NCI-H1694 treated with DMSO at 0.1 percent for 48 hours (cell line): ENCODE results near the gene SCAF4.
"Not testable (repeated sequence)": the region's sequence is repeated elsewhere in the genome, so short reads cannot be mapped to it uniquely, and the experiment has no call there.

Experiments
- DNase-seq: peaks from one replicate; lab custom pipeline; 2025; lab: John Stamatoyannopoulos, UW

The SCAF4 gene

DNA sequence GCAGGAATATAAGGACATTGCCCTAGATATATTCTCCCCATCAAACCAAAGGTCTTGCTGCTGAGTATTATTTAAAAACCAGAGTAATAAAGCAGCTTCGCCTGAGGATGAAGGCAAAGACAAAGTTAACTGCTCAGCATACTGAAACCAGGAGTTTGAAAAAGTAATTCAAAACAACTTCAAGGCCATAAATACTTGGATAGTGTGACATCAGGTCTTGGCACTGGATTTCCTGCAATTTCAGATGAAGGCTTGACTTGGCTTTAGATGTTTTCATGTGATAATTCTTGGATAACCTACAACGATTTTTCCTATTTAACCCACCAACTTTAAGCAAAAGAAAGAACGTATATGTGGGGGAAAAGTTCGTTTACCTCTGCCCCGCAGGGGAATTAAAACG lies 61.8 kb downstream of the SCAF4 start:
- DNase-seq = no peak

DNA sequence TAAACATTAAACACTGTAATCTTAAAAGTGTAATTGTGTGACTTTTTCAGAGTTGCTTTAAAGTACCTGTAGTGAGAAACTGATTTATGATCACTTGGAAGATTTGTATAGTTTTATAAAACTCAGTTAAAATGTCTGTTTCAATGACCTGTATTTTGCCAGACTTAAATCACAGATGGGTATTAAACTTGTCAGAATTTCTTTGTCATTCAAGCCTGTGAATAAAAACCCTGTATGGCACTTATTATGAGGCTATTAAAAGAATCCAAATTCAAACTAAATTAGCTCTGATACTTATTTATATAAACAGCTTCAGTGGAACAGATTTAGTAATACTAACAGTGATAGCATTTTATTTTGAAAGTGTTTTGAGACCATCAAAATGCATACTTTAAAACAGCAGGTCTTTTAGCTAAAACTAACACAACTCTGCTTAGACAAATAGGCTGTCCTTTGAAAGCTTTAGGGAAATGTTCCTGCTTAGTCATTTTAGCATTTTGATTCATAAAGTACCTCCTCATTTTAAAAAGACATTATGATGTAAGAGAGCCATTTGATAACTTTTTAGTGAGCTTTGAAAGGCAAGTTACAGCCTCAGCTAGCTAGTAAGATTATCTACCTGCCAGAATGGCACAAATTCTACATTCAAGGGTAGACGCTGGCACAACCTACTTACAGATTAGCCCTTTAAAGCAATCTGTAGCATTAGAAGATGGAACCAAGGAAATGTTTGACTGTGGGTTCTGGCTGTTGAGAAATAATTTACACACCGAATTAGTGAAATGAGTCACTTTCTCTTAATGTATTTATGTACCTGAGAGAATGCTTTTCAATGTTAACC lies 63.0 kb downstream of the SCAF4 start:
- no peak for DNase-seq

DNA sequence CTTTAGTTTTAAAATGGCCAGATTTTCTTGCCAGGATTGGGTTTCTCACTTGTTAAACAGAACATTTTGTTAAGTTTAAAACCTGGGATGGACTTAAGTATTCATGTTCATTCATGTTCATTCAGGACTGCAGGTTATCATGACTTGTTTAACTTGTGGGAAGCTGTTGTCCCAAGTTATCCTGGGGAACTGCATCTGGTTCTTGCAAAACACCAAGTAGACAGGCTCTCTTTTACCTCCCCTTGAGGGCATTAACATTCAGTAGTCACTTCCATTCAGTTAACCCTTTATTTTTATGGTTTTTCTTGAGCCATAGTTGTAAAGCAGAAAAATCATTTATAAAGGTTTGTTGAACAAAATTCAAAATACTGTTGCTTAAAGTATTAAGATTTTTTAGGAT lies 64.3 kb downstream of the SCAF4 start:
- no peak for DNase-seq

DNA sequence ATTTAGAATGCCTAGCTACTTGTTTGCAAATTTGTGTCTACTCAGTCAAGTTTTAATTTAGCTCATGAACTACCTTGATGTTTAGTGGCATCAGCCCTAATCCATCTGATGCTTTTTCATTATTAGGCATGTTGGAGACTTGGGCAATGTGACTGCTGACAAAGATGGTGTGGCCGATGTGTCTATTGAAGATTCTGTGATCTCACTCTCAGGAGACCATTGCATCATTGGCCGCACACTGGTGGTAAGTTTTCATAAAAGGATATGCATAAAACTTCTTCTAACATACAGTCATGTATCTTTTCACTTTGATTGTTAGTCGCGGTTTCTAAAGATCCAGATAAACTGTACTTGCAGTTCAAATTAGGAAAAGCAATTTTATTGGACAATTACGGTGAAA lies 64.8 kb downstream of the SCAF4 start:
- DNase-seq = no peak

DNA sequence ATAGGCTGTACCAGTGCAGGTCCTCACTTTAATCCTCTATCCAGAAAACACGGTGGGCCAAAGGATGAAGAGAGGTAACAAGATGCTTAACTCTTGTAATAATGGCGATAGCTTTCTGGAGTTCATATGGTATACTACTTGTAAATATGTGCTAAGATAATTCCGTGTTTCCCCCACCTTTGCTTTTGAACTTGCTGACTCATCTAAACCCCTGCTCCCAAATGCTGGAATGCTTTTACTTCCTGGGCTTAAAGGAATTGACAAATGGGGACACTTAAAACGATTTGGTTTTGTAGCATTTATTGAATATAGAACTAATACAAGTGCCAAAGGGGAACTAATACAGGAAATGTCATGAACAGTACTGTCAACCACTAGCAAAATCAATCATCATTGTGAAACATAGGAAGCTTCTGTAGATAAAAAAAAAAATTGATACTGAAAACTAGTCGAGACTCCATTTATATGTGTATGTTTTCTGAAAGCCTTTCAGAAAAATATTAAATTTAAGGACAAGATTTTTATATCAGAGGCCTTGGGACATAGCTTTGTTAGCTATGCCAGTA lies 65.4 kb downstream of the SCAF4 start:
- no peak for DNase-seq

DNA sequence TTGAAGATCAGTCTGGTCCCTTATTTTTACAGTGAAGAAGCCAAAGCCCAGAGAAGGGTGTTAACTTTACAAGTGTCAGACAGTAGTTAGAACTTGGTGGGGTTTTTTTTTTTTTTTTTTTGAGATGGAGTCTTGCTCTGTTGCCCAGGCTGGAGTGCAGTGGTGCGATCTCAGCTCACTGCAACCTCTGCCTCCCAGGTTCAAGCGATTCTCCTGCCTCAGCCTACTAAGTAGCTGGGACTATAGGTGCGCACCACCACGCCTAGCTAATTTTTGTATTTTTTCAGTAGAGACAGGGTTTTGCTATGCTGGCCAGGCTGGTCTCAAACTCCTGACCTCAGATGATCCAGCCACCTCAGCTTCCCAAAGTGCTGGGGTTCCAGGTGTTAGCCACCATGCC lies 66.0 kb downstream of the SCAF4 start:
- not testable (repeated sequence) for DNase-seq

DNA sequence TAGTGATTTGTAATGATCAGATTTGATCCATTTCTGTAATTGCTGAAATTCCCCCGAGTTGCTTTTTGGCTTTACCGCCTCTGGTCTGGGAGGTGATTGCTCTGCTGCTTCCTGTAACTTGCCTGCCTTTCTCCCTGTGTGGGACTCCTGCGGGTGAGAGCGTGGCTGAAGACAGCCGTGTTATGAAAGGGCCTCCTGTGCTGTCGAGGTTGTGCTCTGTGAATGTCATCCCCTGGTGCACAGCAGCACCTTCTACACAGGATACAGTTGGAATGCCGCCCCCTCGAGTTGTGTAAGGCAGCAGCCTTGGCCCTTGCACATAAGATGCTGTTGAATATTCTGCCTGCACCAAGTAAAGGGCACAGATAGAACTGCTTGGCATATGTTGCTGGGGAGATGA lies 66.5 kb downstream of the SCAF4 start:
- DNase-seq = no peak

DNA sequence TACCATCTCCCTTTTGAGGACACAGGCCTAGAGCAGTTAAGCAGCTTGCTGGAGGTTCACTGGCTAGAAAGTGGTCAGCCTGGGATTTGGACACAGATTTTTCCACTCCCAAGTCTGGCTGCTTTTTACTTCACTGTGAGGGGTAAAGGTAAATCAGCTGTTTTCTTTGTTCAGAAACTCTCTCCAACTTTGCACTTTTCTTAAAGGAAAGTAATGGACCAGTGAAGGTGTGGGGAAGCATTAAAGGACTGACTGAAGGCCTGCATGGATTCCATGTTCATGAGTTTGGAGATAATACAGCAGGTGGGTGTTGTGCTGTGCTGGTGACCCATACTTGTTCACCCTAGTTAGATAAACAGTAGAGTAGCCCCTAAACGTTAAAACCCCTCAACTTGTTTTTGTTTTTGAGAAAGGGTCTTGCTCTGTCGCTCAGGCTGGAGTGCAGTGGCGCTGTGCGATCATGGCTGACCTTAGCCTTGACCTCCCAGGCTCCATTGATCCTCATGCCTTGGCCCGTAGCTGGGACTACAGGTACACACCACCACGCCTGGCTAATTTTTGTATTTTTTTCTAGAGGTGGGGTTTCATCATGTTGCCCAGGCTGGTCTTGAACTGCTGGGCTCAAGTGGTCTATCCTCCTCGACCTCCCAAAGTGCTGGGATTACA lies 68.2 kb downstream of the SCAF4 start:
- no peak for DNase-seq

DNA sequence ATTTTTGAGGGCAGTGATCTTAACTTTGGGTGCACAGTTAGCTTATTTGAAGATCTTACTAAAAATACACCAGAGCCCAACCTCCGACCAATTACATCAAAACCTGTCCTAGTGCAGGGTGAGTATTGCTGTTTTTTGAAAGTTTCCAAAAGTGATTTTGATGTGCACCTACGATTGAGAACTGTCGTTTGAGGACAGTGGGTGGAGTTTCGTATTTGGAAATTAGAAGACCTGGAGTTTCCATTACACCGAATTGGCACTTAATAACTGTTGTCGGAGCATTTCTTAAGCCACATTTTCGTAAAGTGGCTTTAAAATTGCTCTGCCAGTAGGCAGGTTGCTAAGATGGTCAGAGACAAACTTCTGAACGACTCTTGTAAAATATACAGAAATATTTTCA lies 71.3 kb downstream of the SCAF4 start:
- no peak for DNase-seq

DNA sequence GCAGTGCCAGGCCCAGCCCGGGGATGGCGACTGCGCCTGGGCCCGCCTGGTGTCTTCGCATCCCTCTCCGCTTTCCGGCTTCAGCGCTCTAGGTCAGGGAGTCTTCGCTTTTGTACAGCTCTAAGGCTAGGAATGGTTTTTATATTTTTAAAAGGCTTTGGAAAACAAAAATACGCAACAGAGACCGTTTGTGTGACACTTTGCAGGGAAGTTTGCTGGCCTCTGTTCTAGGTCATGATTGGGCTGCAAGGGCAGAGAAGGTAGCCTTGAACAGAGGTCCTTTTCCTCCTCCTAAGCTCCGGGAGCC lies 71.7 kb downstream of the SCAF4 start:
- DNase-seq = no peak

DNA sequence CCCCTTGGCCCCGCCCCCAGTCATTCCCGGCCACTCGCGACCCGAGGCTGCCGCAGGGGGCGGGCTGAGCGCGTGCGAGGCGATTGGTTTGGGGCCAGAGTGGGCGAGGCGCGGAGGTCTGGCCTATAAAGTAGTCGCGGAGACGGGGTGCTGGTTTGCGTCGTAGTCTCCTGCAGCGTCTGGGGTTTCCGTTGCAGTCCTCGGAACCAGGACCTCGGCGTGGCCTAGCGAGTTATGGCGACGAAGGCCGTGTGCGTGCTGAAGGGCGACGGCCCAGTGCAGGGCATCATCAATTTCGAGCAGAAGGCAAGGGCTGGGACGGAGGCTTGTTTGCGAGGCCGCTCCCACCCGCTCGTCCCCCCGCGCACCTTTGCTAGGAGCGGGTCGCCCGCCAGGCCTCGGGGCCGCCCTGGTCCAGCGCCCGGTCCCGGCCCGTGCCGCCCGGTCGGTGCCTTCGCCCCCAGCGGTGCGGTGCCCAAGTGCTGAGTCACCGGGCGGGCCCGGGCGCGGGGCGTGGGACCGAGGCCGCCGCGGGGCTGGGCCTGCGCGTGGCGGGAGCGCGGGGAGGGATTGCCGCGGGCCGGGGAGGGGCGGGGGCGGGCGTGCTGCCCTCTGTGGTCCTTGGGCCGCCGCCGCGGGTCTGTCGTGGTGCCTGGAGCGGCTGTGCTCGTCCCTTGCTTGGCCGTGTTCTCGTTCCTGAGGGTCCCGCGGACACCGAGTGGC lies 72.2 kb downstream of the SCAF4 start, which contains the start of gene SOD1:
Gene SOD1, plus strand, starts transcription at position 158 of the 723 bp plus-strand sequence. Its CDS starts 77 bp downstream, at position 235.
- DNase-seq = peak; percentile 93

DNA sequence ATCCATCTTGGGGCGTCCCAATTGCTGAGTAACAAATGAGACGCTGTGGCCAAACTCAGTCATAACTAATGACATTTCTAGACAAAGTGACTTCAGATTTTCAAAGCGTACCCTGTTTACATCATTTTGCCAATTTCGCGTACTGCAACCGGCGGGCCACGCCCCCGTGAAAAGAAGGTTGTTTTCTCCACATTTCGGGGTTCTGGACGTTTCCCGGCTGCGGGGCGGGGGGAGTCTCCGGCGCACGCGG lies 72.7 kb downstream of the SCAF4 start:
- DNase-seq = peak; percentile 80

DNA sequence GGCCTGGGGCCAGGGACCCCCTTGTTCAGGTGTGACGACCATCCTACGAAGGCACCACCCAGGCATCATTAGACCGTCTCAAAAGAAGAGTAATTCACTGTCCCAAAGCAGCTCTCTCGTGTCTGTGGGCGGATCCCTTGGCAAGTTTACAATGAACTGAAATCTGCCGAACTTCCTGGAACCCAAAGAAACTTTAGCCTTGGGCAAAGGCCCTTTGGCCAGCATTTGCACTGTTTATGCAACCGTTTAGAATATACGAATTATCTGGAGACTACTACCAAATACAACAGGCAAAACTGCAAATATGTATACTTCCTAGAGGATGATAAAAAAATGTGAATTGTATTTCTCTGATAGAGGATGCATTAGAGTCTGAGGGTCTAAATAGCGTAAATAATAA lies 73.9 kb downstream of the SCAF4 start:
- no peak for DNase-seq

DNA sequence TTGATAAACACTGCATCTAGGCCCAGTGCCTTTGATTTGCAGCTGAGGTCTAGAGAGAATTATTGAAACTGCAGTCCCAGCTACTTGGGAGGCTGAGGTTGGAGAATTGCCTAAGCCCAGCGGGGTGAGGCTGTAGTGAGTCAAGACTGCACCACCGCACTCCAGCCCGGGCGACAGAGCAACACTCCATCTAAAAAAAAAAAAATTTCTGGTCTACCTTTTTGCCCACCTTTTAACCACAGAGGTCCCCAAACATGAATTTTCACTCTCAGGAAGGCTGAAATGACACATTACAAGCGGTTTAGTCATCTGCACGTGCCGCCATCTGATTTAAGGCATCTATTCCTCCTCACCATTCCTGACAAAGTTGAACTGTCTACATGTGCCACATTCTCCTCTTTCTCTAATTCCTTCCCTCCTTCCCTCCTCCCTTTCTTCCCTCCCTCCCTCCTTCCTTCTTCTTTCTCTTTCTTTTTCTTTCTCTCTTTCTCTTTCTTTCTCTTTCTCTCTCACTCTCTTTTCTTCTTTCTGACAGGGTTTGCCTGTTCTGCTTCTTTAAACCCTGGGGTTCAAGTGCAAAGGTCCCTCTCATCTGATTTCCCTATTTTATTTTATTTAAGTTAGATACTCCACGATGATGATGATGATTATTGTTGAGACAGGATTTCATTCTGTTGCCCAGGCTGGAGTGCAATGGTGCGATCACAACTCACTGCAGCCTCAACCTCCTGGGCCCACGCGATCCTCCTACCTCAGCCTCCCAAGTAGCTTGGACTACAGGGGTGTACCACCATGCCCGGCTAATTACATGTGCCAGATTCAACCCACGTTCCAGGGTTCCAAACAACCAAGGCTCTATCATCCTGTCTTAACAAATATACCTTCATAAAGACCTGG lies 75.5 kb downstream of the SCAF4 start:
- DNase-seq = no peak

DNA sequence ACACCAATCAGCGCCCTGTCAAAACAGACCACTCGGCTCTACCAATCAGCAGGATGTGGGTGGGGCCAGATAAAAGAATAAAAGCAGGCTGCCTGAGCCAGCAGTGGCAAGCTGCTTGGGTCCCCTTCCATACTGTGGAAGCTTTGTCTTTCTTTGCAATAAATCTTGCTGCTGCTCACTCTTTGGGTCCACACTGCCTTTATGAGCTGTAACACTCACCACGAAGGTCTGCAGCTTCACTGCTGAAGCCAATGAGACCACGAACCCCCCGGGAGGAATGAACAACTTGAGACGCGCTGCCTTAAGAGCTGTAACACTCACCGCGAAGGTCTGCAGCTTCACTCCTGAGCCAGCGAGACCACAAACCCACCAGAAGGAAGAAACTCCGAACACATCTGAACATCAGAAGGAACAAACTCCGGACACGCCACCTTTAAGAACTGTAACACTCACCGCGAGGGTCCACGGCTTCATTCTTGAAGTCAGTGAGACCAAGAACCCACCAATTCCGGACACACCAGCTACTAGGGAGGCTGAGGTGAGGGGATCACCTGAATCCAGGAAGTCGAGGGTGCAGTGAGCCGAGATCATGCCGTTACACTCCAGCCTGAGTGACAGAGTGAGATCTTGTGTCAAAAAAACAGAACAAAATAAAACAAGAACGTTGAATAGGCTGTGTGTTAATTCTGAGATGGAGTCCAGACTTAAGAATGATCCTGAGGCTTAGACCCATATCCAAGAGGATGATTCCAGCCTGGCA lies 76.9 kb downstream of the SCAF4 start:
- DNase-seq = not testable (repeated sequence)

DNA sequence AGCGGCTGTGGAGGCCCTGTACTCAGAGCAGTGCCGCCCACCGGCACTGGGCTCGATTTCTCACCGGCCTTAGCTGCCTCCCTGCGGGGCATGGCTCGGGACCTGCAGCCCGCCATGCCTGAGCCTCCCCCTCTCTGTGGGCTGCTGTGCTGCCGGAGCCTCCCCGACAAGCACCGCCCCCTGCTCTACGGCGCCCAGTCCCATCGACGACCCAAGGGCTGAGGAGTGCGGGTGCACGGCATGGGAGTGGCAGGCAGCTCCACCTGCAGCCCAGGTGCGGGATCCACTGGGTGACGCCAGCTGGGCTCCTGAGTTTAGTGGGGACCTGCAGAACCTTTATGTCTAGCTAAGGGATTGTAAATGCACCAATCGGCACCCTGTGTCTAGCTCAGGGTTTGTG lies 77.6 kb downstream of the SCAF4 start:
- DNase-seq = no peak

DNA sequence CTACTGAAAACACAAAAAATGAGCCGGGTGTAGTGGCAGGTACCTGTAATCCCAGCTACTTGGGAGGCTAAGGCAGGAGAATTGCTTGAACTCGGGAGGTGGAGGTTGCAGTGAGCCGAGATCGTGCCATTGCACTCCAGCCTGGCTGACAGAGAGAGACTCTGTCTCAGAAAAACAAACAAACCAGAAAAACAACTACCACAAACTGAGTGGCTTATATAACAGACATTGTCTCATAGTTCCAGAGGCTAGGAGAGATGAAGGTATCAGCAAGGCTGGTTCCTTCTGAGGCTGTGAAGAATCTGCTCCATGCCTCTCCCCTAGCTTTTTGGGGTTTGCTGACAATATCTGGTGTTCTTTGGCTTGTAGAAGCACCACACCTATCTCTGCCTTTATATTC lies 80.4 kb downstream of the SCAF4 start:
- not testable (repeated sequence) for DNase-seq

DNA sequence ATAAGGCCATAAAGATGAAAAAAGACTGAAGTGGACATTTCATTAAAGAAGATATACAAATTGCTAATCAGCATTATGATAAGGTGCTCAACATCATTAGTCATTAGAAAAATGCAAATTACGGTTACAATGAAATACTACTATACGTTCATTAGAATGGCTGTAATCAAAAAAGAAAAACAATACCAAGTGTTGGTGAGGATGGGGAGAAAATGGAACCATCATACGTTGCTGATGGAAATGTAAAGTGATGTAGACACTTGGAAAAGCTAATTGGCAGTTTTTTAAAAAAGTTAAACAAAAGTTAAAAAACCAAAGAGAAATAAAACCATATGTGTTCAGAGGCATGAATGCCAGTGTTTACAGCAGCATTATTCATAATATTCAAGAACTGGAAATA lies 81.0 kb downstream of the SCAF4 start:
- no peak for DNase-seq

DNA sequence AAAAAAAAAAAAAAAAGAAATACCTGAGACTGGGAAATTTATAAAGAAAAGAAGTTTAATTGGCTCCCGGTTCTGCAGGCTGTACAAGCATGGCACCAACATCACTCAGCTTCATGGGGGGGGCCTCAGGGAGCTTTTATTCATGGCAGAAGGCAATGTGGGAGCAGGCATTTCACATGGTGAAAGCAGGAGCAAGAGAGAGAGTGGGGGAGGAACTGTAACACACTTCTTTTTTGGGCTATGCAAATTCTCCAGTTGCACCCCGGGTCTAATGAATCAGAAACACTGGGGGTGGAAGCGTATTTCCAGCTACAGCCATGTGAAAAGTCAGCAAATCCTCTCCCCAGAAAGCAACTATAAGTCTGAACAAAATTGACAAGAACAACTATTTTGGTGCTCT lies 84.3 kb downstream of the SCAF4 start:
- DNase-seq = no peak

DNA sequence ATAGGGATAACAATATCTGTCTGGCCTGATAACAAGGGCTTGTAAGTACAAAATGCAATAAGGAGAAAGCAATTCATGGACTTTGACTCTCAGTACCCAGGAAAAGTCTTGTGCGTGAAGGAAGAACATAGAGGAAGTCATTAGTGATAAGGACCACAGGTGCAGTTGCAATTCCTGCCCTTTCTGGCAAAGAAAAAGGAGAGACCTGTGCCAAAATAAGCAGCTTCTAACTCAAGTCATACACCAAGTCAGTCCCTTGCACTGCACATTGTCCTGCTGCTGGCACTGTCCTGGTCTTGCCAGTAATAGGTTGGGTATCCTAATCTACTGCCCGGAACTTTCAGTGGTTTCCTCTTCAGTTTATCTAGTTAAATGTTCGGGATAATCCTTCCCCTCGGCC lies 87.3 kb downstream of the SCAF4 start:
- DNase-seq = no peak

DNA sequence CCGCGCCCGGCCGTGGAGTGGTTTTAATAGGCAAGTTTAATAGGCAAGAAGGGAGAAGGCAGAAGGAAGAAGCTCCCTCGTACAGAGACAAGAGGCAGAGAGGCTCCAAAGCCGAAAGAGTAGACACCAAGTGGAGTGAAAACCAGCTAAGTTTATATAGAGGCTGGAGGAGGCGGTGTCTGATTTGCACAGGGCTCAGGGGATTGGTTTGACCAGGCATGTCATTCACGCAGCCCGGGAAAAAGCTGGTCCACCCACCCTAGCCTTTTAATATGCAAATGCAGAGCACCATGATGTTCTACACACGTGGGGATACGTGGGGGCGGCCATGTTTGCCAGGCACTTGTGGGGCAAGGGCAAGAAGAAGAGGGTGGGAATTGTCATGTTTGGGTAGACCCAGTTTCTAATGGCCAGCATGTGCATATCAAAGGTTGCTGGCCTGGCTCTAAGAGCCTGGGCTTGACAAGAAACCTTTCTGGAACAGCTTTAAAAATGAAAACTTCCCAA lies 90.4 kb downstream of the SCAF4 start:
- DNase-seq = no peak
